GM19239 (cell line): ENCODE measurements around the gene CFLAR.
"Not testable (repeated sequence)": the region's sequence is repeated elsewhere in the genome, so short reads cannot be mapped to it uniquely, and the experiment has no call there.

Experiments
- DNase-seq: peaks from one replicate; pipeline ENCODE4 v3.0.0; 2011; ENCODE audit warnings: low spot score; ENCODE audit not compliant: insufficient read length
- FAIRE-seq: peaks from 2 replicates; lab custom pipeline; 2011; peaks lifted over from hg19 to GRCh38; lab: Jason Lieb, UNC

CFLAR gene

GRCh38 chr2:201172279-201172678, 56.3 kb downstream of the CFLAR start:
- DNase-seq (no peak), FAIRE-seq (no peak)

GRCh38 chr2:201174687-201175086, 58.7 kb downstream of the CFLAR start:
- DNase-seq (no peak), FAIRE-seq (no peak)

GRCh38 chr2:201176081-201176481, 60.1 kb downstream of the CFLAR start:
- DNase-seq: no peak
- no peak for FAIRE-seq

GRCh38 chr2:201180010-201180409, 64.0 kb downstream of the CFLAR start:
- no peak for FAIRE-seq
- DNase-seq: no peak

GRCh38 chr2:201182650-201183364, 66.8 kb downstream of the CFLAR start, which contains the start of gene CASP10:
Gene CASP10 (plus strand): TSS chr2:201183141. CDS start chr2:201185778, 2,637 bp downstream.
- FAIRE-seq (peak; percentile 95), DNase-seq (peak; percentile 39)

DNA sequence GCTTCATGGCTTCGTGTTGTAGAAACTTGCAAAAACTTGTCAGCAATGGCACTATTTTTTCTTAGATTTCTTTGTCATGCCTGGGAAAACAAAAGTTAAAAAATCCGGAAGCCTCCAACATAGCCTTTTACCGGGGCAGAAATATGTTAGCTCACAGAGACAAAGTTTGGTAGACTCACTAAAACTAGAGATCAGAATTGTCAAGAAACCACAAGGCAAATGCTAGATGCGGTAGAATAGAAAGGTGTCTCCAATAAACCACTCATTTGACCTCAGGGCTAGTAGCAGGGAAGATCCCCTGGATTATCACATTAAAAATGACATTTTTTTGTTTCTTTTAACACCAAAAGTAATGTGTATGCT, 67.4 kb downstream of the CFLAR start:
- DNase-seq (no peak), FAIRE-seq (no peak)

DNA sequence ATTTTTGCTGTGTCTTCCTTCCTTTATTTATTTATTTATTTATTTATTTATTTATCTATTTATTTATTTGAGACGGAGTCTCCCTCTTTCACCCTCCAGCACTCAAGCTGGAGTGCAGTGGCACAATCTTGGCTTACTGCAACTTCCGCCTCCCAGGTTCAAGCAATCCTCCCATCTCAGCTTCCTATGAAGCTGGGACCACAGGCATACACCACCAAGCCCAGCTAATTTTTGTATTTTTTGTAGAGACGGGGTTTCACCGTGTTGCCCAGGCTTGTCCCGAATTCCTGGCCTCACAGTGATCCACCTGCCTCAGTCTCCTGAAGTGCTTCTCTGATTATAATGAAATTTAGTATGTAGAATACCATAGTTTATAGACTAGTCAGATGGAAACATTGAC, 67.9 kb downstream of the CFLAR start:
- not testable (repeated sequence) for DNase-seq, FAIRE-seq

- FAIRE-seq: peak; percentile 23
- DNase-seq: not testable (repeated sequence)
These were observed 68.3 kb downstream of the CFLAR start for GRCh38 chr2:201184248-201184647.

- DNase-seq (no peak), FAIRE-seq (no peak)
These were observed 69.9 kb downstream of the CFLAR start for GRCh38 chr2:201185863-201186262.

- DNase-seq (no peak), FAIRE-seq (no peak)
These were observed 71.0 kb downstream of the CFLAR start for GRCh38 chr2:201186982-201187381.

DNA sequence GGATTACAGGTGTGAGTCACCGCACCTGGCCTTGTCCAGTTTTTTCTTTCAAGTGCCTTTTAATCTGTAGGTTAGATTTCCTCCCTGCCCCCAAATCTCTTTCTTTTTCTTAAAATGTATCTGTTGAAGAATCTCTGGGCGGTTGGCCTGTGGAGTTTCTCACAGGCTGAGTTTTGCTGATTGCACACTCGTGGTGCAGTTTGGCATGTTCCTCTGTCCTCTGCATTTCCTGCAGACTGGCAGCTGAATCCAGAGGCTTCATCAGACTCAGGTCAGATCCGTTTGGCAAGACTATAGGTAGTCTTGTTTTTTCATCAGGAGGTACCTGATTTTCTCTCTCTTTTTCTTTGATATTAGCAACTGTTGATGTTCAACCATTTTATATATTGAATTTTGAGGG, 72.5 kb downstream of the CFLAR start:
- no peak for FAIRE-seq
- DNase-seq: no peak

DNA sequence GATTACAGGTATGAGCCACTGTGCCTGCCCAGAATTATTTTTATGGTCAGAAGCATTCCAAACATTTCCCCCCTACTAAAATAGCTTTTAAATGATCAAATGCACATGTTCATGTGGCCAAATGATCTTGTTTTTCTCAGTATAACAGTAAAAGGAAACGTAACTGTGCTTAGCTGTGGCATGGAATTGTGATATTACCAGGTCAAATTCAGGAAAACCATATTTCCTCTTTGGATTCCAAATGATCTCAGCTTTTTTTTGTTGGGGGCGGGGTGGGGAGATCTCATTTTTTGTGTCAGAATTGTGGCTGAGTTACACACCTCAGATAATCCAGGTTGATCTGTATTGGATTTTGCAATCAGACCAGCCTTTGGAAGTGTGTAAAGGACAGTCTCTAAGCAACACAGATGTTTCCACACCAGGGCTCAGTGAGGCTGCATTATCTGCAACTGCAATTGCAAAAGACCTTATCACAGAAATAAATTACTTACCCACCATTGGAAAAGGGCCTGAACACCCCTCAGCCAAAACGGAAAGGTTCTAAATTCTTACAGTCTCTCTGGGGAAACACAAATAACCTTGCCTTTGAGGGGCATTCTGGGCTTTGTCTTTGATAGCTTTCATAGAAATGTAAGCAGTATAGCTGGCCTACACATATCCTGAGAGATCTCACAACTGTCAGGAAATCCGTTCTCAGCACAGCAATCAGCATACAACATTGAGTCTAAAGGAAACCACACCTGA, 75.3 kb downstream of the CFLAR start:
- FAIRE-seq (peak; percentile 89), DNase-seq (no peak)

GRCh38 chr2:201194097-201194496, 78.1 kb downstream of the CFLAR start:
- FAIRE-seq: peak; percentile 95
- DNase-seq: peak; percentile 39

GRCh38 chr2:201195331-201195730, 79.4 kb downstream of the CFLAR start:
- DNase-seq: no peak
- FAIRE-seq: peak; percentile 59

DNA sequence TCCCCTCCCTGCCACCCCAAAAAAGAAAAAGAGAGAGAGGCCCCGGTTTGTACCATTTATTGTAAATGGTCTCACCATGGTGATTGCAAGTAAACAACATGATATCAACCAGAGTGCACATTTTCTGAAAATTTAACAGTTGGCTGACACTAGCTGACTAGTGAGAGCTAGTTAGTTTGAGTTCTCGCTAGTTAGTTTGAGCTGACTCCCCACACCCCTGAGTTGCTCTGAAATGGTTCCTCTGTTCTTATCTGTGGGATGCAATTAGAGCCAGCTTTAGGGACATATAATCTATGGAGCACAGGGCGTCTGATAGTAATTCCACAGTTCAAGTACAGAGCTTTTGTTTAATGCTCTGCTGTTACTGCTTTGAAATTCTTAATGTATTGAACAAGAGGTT, 80.0 kb downstream of the CFLAR start:
- FAIRE-seq (no peak), DNase-seq (no peak)

DNA sequence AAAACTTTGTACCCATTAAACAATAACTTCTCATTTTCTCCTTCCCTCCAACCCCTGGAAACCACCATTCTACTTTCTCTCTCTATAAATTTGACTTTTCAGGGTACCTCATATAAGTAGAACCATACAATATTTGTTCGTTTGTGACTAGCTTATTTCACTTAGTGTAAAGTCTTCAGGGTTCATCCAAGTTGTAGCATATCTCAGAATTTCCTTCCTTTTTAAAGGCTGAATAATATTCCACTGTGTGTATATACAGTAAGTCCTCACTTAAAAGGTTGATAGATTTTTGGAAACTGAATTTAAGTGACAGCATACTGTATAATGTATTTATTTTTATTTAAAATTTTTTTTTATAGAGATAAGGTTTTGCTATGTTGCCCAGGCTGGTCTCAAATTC, 80.8 kb downstream of the CFLAR start:
- FAIRE-seq (no peak), DNase-seq (no peak)

GRCh38 chr2:201197781-201198180, 81.8 kb downstream of the CFLAR start:
- no peak for DNase-seq
- FAIRE-seq: no peak

DNA sequence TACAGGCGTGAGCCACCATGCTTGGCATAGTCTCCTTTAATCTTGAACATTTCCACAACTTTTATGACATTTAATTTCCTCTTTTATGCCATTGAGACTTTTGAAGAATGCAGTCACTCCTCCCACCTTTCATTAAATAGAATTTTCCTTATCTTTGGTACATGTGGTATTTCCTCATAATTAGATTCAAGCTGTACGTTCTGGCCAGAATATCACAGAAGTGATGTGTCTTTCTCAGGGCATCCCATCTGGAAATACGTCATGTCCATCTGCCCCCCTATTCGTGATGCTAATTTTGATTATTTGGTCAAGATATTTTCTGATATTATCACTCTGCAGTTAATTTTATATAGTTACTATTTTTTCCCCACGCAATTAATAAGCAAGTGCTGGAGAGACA, 83.9 kb downstream of the CFLAR start:
- FAIRE-seq: no peak
- DNase-seq: no peak

- DNase-seq: no peak
- no peak for FAIRE-seq
These were observed 84.4 kb downstream of the CFLAR start for GRCh38 chr2:201200345-201200744.

DNA sequence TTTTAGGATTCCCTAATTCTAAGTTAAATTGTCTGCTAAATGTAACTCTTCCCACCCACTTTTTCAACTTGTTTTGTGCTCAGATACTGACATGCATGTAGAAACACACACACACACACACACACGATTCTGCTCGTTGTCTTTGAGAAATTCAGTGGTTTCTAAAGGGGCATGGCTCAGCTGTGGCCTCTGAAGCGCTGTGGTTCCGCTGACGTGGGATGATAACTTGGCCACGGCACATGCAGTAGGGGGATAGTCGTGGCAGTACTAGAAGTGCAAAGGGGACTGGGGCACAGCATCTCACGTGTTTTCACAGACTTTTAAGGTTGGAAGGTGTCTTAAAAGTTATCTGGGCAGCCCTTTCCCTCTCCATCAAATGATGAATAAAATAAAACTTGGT, 85.4 kb downstream of the CFLAR start:
- no peak for DNase-seq

GRCh38 chr2:201203916-201204654, 88.1 kb downstream of the CFLAR start:
- FAIRE-seq (no peak), DNase-seq (no peak)

More for the DNA sequence above, 85.4 kb downstream of the CFLAR start:
- FAIRE-seq: no peak
